HG02642 (cell line): ENCODE results near the gene WDTC1.

Source experiments
- ATAC-seq: cut with Tn5 transposase; IDR thresholded peaks from one replicate; pipeline ENCODE4 v1.9.1; 2021; ENCODE audit warnings: mild to moderate bottlenecking; ENCODE audit not compliant: unreplicated experiment, poor library complexity

WDTC1 gene

DNA sequence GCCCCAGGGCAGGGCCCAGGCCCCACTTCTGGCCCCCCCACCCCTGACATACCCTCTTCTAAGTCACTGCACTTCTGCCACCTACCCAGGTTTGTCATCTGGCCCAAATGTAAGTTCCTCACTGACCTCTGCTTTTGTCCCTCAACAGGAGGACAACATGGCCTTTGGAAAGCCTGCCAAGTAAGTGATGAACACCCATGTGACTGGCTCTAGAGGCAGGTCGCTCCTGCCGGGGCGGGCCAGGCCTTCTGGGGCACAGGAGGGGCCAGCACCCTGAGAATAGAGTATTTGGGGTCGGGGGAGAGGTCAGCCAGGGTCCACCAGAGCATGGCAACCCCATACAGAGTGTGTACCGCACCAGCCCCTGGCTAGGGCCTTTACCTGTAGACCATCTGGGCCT is 97.5 kb downstream of the WDTC1 start:
- no peak for ATAC-seq

DNA sequence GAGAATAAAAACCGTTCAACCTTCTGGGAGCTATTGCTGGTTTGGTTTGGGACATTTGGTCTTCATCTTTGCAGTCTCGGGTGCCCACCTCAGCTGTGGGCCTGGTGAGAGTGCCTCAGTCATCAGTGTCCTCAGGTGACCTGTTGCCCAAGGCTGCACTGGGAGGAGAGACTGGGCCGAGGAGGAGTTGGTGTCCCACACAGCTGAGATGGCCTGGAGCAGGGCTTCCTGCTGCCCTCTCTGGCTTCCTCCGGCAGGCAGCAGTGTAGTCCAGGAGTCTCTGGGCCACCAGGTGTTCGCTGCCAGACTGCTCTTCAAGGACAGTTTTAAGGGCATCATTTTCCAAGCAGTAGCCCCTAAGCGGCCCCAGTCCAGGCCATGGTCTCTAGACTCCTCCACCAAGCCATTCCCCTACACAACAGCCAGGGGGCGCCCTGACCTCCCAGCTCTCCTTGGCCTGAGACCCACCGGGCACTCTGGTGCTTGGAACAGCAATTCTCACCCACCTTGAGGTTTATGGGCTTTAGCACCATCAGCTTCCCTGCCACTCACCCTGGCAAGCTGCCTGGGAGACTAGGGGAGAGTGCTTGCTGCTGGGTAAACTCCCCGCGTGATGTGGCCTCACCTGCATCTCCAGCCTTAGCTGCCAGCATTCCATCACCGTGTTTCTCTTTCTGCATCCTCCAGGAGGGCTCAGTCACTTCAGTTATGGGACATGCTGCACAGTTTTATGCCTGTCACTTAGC is 98.3 kb downstream of the WDTC1 start:
- no peak for ATAC-seq

DNA sequence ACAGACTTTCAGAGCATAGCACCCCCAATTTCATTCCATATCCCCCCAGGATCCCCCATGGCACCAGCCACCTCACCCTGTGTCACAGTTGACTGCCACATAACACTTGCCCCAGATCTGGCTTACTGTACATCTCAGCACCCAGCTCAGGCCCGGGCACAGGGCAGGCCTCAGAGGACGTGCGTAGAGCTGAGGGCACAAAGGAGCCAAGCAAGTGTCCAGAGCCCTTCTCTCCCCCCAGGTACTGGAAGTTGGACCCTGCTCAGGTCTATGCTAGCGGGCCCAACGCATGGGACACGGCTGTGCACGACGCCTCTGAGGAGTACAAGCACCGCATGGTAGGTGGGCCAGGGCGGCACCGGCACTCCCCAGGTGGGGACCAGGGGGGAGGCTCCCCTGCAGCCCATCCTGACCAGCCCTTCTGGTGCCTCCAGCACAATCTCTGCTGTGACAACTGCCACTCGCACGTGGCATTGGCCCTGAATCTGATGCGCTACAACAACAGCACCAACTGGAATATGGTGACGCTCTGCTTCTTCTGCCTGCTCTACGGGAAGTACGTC is 99.4 kb downstream of the WDTC1 start:
- ATAC-seq: no peak

GRCh38 chr1:27335506-27336422 is 101.3 kb downstream of the WDTC1 start:
- no peak for ATAC-seq

- ATAC-seq: no peak
Measured at GRCh38 chr1:27336756-27337155, 102.3 kb downstream of the WDTC1 start.

DNA sequence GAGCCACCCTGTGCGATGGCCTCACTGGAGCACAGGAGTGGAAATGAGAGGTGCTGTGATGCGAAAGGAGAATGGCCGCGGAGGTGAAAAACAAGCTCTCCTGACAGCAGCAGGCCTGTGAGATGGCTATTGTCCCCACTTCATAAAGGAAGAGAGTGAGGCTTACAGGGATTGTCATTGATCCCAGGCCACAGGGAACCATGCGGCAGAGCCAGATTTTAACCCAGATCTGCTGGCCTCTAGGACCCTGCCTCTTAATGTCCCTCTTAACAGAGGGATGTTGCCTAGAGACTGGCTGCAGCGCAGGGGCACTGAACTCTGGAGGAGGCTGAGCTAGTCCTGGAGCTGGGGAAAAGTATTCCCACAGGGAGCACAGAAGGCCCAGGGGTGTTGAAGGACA is 104.3 kb downstream of the WDTC1 start:
- no peak for ATAC-seq

DNA sequence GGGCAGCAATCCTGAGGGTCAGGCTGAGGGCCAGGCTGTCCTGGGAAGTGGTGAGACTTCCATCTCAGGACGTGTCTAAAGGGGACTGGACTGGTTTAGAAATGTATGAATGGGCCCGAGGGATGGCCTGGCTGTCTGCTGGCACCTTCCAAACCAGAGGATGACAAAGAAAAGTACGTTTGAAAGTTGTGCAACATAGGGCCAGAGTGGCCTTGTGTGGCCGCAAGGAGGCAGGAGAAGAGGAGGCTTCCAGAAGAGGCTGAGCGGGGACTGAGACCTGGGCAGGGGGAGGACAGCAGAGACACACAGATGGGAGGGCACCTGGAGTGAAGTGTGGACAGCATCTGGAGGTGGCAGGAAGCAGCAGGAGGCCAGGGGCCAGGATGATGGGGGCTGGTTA is 104.8 kb downstream of the WDTC1 start:
- ATAC-seq: no peak

DNA sequence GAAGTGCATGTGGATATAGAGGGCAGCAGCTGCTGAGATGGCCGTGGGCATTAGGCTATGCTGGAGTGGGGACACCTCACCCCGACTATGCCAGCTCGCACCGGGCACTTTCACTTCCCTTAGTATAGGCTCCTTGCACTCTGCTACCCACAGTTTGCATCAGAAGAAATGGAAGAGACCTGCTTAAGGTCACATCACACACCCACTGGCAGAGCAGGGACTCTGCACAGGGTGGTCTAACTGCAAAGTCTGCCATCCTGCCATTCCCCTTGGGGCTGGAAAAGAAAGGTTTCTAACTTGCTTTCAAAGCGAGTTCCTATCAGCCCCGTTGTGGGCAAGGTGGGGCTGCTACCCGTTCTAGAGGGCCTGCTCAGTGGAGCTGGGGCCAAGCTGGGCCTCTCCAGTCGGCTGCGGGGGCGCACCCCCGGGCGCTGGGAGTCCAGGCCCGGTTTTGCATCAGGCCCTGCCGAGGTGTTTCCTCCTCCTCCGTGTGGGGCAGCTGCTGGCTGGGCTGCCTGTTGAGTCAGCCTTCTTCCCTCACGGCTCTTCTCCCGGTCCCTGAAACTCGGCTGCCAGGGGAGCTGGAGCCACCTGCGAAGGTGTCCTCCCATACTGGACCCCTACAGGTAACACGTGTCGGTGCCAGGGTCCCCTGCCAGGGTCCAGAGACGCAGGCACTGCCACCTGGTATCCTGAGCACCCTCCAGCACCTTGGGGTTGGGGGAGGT is 107.3 kb downstream of the WDTC1 start, which contains the start of gene SYTL1:
TSS of gene SYTL1 (plus strand) at position 498 of the 728 bp plus-strand sequence. CDS start 3,313 bp downstream, outside the sequence.
- peak; percentile 60 for ATAC-seq

DNA sequence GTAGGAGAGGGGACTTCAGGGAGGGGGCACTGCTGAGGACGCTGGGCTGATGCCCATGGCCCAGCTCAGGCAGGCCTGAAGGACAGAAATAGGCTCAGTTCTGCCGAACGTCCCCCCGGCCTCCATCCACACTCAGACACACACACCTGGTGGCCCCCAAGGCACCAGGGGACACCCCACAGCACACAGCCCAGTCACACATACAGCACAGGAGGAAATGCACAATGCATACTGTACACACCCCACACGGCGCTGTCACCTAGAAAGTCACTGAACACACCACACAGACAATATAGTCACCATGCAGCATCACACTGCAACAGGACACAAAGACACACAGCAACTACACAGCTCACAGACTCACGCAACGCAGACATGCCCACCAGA is 108.0 kb downstream of the WDTC1 start:
- ATAC-seq: peak; percentile 13

- ATAC-seq: peak; percentile 35
Measured at GRCh38 chr1:27342778-27343638, 108.6 kb downstream of the WDTC1 start.

DNA sequence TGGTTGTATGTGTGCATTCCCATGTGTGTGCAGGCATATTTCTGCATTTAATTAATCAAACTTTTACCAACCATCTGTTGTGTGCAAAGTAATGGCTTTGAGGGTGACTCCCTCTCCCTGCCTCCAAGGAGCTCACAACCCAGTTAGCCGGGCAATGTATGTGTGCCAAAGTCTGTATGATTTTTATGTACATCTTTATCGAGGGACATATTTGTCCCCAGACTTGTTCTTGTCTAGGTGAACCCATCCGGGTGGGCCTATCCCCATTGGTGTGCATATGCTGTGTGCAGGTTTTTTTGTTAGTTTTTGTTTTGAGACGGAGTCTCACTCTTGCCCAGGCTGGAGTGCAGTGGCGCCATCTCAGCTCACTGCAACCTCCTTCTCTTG is 109.2 kb downstream of the WDTC1 start:
- ATAC-seq: no peak

DNA sequence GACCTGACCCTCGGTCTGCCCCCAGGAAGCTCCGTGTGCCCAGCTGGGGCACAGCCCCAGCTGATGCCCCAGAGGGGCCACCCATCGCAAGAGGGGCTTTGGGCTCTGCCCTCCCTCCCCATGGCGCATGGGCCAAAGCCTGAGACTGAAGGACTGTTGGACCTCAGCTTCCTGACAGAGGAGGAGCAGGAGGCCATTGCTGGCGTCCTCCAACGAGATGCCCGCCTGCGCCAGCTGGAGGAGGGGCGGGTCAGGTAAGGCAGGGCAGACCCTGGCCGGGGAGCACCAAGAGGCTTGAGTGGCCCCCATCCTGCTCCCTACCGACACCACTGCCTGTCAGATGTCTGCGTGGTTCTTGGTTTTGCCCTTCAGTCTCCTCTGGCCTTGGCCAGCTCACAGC is 110.8 kb downstream of the WDTC1 start:
- no peak for ATAC-seq

GRCh38 chr1:27346357-27346756 is 111.9 kb downstream of the WDTC1 start:
- ATAC-seq: no peak

GRCh38 chr1:27346991-27347624 is 112.7 kb downstream of the WDTC1 start:
- ATAC-seq: no peak

- no peak for ATAC-seq
Measured at GRCh38 chr1:27348861-27349783, 114.7 kb downstream of the WDTC1 start.

GRCh38 chr1:27349784-27350662 is 115.6 kb downstream of the WDTC1 start:
- no peak for ATAC-seq
